Measurements from ENCODE around the gene ZNF746. TPM values are rescaled to one million over a fixed set of nuclear protein-coding genes. Genes with fewer than 3 reads are reported as not detected.

ZNF746 gene
- total and polyA plus RNA-seq, 9 of the 15 experiments (the other 6 are each of a cell fraction or from before 2014, with no cell fraction given) = 1.7 to 31.6 (median 13.3) TPM

DNA sequence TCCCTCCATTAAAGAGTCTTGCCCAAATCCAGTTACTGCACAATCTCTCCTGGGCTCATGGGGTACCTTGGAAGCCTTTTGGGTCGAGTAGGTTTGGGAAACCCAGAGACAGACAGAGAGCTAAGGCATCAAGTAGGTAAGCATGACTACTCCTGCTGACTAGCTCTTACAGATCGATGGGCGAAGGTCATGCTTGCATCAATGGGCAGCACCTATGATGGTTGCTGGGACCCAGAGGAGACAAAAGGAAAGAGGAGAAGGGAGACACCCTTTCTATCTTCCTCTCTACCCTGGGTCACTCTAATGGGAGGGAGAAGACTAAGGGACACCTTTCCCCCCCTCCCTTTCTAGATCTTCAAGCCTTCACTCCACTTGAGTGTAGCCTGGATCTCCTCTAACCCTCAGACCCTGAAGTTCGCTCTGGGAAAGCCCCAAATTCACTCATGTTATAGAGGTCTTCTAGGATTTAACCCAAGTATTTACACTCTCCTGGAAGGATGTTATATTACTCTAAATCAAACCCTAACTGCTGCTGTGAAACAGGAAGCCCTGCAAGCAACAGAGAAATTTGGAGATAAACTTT, 31.6 kb upstream of the ZNF746 start (continued):
- TF ChIP-seq, protein P1, sequence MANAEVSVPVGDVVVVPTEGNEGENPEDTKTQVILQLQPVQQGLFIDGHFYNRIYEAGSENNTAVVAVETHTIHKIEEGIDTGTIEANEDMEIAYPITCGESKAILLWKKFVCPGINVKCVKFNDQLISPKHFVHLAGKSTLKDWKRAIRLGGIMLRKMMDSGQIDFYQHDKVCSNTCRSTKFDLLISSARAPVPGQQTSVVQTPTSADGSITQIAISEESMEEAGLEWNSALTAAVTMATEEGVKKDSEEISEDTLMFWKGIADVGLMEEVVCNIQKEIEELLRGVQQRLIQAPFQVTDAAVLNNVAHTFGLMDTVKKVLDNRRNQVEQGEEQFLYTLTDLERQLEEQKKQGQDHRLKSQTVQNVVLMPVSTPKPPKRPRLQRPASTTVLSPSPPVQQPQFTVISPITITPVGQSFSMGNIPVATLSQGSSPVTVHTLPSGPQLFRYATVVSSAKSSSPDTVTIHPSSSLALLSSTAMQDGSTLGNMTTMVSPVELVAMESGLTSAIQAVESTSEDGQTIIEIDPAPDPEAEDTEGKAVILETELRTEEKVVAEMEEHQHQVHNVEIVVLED (CRISPR knock-in tag; IDR thresholded peaks at IDR 0.05) = no peak
- TF ChIP-seq NONO (IDR thresholded peaks at IDR 0.05; ENCODE audit: low read depth in 2 of 2, low read length in 1 of 2) = no peak
- TF ChIP-seq TCFL5 (CRISPR knock-in tag; conservative IDR thresholded peaks at IDR 0.05) = no peak
- no peak for TF ChIP-seq HCFC1 (IDR thresholded peaks at IDR 0.05; ENCODE audit: low read depth, low read length)
- TF ChIP-seq ARID2 (IDR thresholded peaks at IDR 0.05) = no peak
- TF ChIP-seq, protein P2, sequence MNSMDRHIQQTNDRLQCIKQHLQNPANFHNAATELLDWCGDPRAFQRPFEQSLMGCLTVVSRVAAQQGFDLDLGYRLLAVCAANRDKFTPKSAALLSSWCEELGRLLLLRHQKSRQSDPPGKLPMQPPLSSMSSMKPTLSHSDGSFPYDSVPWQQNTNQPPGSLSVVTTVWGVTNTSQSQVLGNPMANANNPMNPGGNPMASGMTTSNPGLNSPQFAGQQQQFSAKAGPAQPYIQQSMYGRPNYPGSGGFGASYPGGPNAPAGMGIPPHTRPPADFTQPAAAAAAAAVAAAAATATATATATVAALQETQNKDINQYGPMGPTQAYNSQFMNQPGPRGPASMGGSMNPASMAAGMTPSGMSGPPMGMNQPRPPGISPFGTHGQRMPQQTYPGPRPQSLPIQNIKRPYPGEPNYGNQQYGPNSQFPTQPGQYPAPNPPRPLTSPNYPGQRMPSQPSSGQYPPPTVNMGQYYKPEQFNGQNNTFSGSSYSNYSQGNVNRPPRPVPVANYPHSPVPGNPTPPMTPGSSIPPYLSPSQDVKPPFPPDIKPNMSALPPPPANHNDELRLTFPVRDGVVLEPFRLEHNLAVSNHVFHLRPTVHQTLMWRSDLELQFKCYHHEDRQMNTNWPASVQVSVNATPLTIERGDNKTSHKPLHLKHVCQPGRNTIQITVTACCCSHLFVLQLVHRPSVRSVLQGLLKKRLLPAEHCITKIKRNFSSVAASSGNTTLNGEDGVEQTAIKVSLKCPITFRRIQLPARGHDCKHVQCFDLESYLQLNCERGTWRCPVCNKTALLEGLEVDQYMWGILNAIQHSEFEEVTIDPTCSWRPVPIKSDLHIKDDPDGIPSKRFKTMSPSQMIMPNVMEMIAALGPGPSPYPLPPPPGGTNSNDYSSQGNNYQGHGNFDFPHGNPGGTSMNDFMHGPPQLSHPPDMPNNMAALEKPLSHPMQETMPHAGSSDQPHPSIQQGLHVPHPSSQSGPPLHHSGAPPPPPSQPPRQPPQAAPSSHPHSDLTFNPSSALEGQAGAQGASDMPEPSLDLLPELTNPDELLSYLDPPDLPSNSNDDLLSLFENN (IDR thresholded peaks at IDR 0.05; ENCODE audit: low read depth in 2 of 2, low read length in 2 of 2) = no peak
- 0 out of 2 replicates have a peak, but pooled peaks have one; percentile 43 for TF ChIP-seq ZNF134 (CRISPR knock-in tag; conservative IDR thresholded peaks at IDR 0.05)
- no peak for TF ChIP-seq KAT2B (IDR thresholded peaks at IDR 0.05; ENCODE audit: low read depth, low read length)
- TF ChIP-seq MCM5 (IDR thresholded peaks at IDR 0.05; ENCODE audit: low read depth) = no peak
- no peak for TF ChIP-seq ZNF57 (CRISPR knock-in tag; IDR thresholded peaks at IDR 0.05)
- TF ChIP-seq MEIS2 (IDR thresholded peaks at IDR 0.05; ENCODE audit: partially characterized antibody) = no peak
- TF ChIP-seq RBM14 (IDR thresholded peaks at IDR 0.05; ENCODE audit: borderline replicate concordance, insufficient read depth, low read depth, low read length) = no peak
- peak; percentile 98 for TF ChIP-seq SETDB1 (IDR thresholded peaks at IDR 0.05; ENCODE audit: low read length)
- no peak for TF ChIP-seq PTRF (tag; IDR thresholded peaks at IDR 0.05)
- TF ChIP-seq KLF6 (CRISPR knock-in tag; IDR thresholded peaks at IDR 0.05; ENCODE audit: borderline replicate concordance) = no peak
- TF ChIP-seq PCBP2 (IDR thresholded peaks at IDR 0.05; ENCODE audit: low read depth, low read length, poor library complexity, severe bottlenecking) = no peak
- TF ChIP-seq SP2 (IDR thresholded peaks at IDR 0.05; ENCODE audit: extremely low read depth, low read depth, low read length, poor library complexity, severe bottlenecking) = no peak
- TF ChIP-seq ZNF24 (IDR thresholded peaks at IDR 0.05) = no peak
- no peak for TF ChIP-seq SREBF1 (IDR thresholded peaks at IDR 0.05; ENCODE audit: borderline replicate concordance, low read depth, low read length)
- 0 out of 2 replicates have a peak, but pooled peaks have one; percentile 6 for TF ChIP-seq NCOR1 (IDR thresholded peaks at IDR 0.05)
- TF ChIP-seq HDAC1 (IDR thresholded peaks at IDR 0.05) = no peak

Measured in K562 (cell line).